VCaP (cell line): ENCODE results near the gene TMED3.
A peak's percentile ranks its signal among the peaks of the same experiment; 100 is the strongest.

Source experiments
- H3K27ac ChIP-seq: fragments of 450-650 bp; 2 replicates; pipeline ENCODE4 v1.5.1; 2017
- TF ChIP-seq, protein P1 (sequence below): fragments of 450-650 bp; conservative IDR thresholded peaks from 2 replicates; pipeline ENCODE4 v1.5.1; 2017; ENCODE audit warnings: mild to moderate bottlenecking, moderate library complexity

TMED3 gene

GRCh38 chr15:79365765-79366164 lies 54.9 kb downstream of the TMED3 start:
- H3K27ac ChIP-seq: peak overlapping the region; percentile 53
- TF ChIP-seq, protein P1, sequence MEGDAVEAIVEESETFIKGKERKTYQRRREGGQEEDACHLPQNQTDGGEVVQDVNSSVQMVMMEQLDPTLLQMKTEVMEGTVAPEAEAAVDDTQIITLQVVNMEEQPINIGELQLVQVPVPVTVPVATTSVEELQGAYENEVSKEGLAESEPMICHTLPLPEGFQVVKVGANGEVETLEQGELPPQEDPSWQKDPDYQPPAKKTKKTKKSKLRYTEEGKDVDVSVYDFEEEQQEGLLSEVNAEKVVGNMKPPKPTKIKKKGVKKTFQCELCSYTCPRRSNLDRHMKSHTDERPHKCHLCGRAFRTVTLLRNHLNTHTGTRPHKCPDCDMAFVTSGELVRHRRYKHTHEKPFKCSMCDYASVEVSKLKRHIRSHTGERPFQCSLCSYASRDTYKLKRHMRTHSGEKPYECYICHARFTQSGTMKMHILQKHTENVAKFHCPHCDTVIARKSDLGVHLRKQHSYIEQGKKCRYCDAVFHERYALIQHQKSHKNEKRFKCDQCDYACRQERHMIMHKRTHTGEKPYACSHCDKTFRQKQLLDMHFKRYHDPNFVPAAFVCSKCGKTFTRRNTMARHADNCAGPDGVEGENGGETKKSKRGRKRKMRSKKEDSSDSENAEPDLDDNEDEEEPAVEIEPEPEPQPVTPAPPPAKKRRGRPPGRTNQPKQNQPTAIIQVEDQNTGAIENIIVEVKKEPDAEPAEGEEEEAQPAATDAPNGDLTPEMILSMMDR: no peak

- peak overlapping the region; percentile 53 for H3K27ac ChIP-seq
- TF ChIP-seq, protein P1: no peak
Measured at GRCh38 chr15:79366691-79367090, 55.8 kb downstream of the TMED3 start.

DNA sequence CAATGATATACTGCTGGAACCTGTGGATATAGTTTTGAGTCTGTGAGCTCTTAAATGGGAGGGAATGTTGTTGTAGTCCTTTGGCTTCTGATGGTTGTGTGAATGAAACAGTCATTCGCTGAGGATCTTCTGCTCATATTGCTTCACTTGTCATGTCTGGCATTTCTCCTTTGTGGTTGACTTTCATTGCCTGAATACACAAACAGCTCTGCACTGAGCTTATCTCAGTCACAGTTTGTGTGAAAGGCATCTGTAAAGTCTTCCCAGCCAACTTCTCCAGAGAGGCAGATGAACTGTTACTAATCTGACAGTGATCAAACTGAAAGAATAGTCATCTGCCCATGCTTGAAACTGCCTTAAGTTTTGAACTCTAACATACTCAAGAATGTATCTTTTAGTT lies 59.8 kb downstream of the TMED3 start:
- TF ChIP-seq, protein P1: no peak
- H3K27ac ChIP-seq: no peak overlapping the region

DNA sequence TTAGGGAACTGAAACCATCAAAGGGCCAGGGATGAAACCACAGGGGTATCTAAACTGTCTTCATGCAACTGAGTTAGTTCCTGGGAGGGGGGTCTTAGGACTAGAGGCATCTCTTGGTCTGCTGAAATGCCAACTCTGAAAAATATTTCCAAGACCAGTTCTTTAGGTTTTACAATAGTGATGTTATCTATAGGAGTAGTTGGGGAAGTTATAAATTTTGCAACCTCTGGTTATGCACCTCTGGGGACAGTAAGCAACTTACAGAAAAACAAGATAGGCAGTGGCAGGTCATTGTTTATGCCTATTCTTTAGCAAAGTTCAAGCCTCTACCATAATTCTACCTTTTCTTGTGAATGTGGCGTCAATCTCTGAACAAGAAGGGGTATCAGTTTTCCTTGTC lies 60.7 kb downstream of the TMED3 start:
- TF ChIP-seq, protein P1: no peak

GRCh38 chr15:79372428-79372827 lies 61.5 kb downstream of the TMED3 start:
- no peak overlapping the region for H3K27ac ChIP-seq
- TF ChIP-seq, protein P1: no peak

More for the DNA sequence above, 60.7 kb downstream of the TMED3 start:
- no peak overlapping the region for H3K27ac ChIP-seq
